ENCODE results near the gene DAGLA. TPM values are rescaled to one million over a fixed set of nuclear protein-coding genes. Genes with fewer than 3 reads are reported as not detected.

The DAGLA gene
- total RNA-seq, 1 experiment from 2014 or later = 10.1 TPM

- Histone ChIP-seq H4K20me1 (ENCODE audit: insufficient read depth) (no peaks in the 10 kb centered on the region), H3K4me2 (no peak overlapping the region), H3K4me1 (replicated peaks; ENCODE audit: insufficient read depth) (no peaks in the 10 kb centered on the region), H2AFZ (no peak overlapping the region), H3K79me2 (ENCODE audit: low read depth) (no peaks in the 10 kb centered on the region), H3K9me2 (ENCODE audit: insufficient read depth) (no peaks in the 10 kb centered on the region), H3K9me3 (ENCODE audit: insufficient read depth, low read depth) (no peaks in the 10 kb centered on the region), H3K27me3 (ENCODE audit: insufficient read depth, low read depth) (no peaks in the 10 kb centered on the region), H3F3A (ENCODE audit: insufficient read depth, low read depth) (no peaks in the 10 kb centered on the region), H3K27ac (no peak overlapping the region), H3K36me3 (ENCODE audit: low read depth) (no peaks in the 10 kb centered on the region), H3K4me3 (no peak overlapping the region)
- TF ChIP-seq CTCF (conservative IDR thresholded peaks at IDR 0.05) (no peak), EZH2 (IDR thresholded peaks at IDR 0.05; ENCODE audit: low read depth) (no peak)
- CTCF ChIA-PET = interaction anchor here (0.6 to 3.0 kb wide), 3 partner anchors 11 to 193 kb away, joined by 3 to 18 read pairs (median 18); no protein-coding TSS in a partner anchor
- POLR2A ChIA-PET (ENCODE audit: unreplicated experiment) = no interaction called here
- DNase-seq = no peak
- intact Hi-C loops (cut with micrococcal nuclease; ENCODE audit: unreplicated experiment) = no loop called here
- no TSS peak for BruUV-seq (replicated peaks)
Observed at GRCh38 chr11:61639816-61640443, 40.3 kb upstream of the DAGLA start.

GRCh38 chr11:61642162-61642561, 38.0 kb upstream of the DAGLA start:
- Histone ChIP-seq H3F3A (ENCODE audit: insufficient read depth, low read depth) (no peaks in the 10 kb centered on the region), H2AFZ (no peak overlapping the region), H3K4me1 (replicated peaks; ENCODE audit: insufficient read depth) (no peaks in the 10 kb centered on the region), H3K27me3 (ENCODE audit: insufficient read depth, low read depth) (no peaks in the 10 kb centered on the region), H3K79me2 (ENCODE audit: low read depth) (no peaks in the 10 kb centered on the region), H3K27ac (no peak overlapping the region), H4K20me1 (ENCODE audit: insufficient read depth) (no peaks in the 10 kb centered on the region), H3K9me2 (ENCODE audit: insufficient read depth) (no peaks in the 10 kb centered on the region), H3K4me3 (no peak overlapping the region), H3K4me2 (no peak overlapping the region), H3K36me3 (ENCODE audit: low read depth) (no peaks in the 10 kb centered on the region), H3K9me3 (ENCODE audit: insufficient read depth, low read depth) (no peaks in the 10 kb centered on the region)
- intact Hi-C loops (cut with micrococcal nuclease; ENCODE audit: unreplicated experiment) = no loop called here
- POLR2A ChIA-PET (ENCODE audit: unreplicated experiment) = no interaction called here
- BruUV-seq (replicated peaks) = no TSS peak
- DNase-seq = no peak
- no peak for TF ChIP-seq EZH2 (IDR thresholded peaks at IDR 0.05; ENCODE audit: low read depth)
- no peak for TF ChIP-seq CTCF (conservative IDR thresholded peaks at IDR 0.05)
- CTCF ChIA-PET = no interaction called here

GRCh38 chr11:61645179-61645868, 34.9 kb upstream of the DAGLA start:
- Histone ChIP-seq H3K4me2 (no peak overlapping the region), H3K27me3 (ENCODE audit: insufficient read depth, low read depth) (no peaks in the 10 kb centered on the region), H4K20me1 (ENCODE audit: insufficient read depth) (no peaks in the 10 kb centered on the region), H3K27ac (no peak overlapping the region), H2AFZ (no peak overlapping the region), H3K9me2 (ENCODE audit: insufficient read depth) (no peaks in the 10 kb centered on the region), H3K4me3 (no peak overlapping the region), H3F3A (ENCODE audit: insufficient read depth, low read depth) (no peaks in the 10 kb centered on the region), H3K9me3 (ENCODE audit: insufficient read depth, low read depth) (no peaks in the 10 kb centered on the region), H3K36me3 (ENCODE audit: low read depth) (no peaks in the 10 kb centered on the region), H3K4me1 (replicated peaks; ENCODE audit: insufficient read depth) (no peaks in the 10 kb centered on the region), H3K79me2 (ENCODE audit: low read depth) (no peaks in the 10 kb centered on the region)
- intact Hi-C loops (cut with micrococcal nuclease; ENCODE audit: unreplicated experiment) = no loop called here
- ChIA-PET CTCF (interaction anchor here (0.6 to 0.9 kb wide), 2 partner anchors 124 to 143 kb away, joined by 3 read pairs; no protein-coding TSS in a partner anchor), POLR2A (ENCODE audit: unreplicated experiment) (no interaction called here)
- BruUV-seq (replicated peaks) = no TSS peak
- TF ChIP-seq CTCF (conservative IDR thresholded peaks at IDR 0.05) = no peak
- DNase-seq = no peak

Measured in PC-9 (cell line).